OCI-LY1 (cell line): ENCODE data around the gene SSBP4.

Experiments used
- H2AFZ ChIP-seq: fragments of 200-600 bp; sonication (generic), shearing (Covaris generic); 2 replicates; pipeline ENCODE4 v1.6.0; 2014; ENCODE audit warnings: antibody characterized with exemption, mild to moderate bottlenecking, low read length
- H3F3A ChIP-seq: fragments of 200-600 bp; sonication (generic), shearing (Covaris generic); 2 replicates; pipeline ENCODE4 v1.6.0; 2014; ENCODE audit warnings: mild to moderate bottlenecking, antibody characterized with exemption, low read length, moderate library complexity; ENCODE audit not compliant: insufficient read depth
- H3K27ac ChIP-seq: fragments of 200-600 bp; sonication (generic); 2 replicates; pipeline ENCODE4 v1.5.1; 2014; ENCODE audit warnings: low read length, mixed run types, mild to moderate bottlenecking, low read depth; ENCODE audit not compliant: poor library complexity, severe bottlenecking
- H3K27me3 ChIP-seq: fragments of 200-600 bp; sonication (generic); 2 replicates; pipeline ENCODE4 v1.6.0; 2014; ENCODE audit warnings: antibody characterized with exemption, mild to moderate bottlenecking, low read length, moderate library complexity; ENCODE audit not compliant: insufficient read depth
- H3K36me3 ChIP-seq: fragments of 200-600 bp; sonication (generic); 2 replicates; pipeline ENCODE4 v1.6.1; 2014; ENCODE audit warnings: mild to moderate bottlenecking, antibody characterized with exemption, low read length, moderate library complexity, mixed read lengths; ENCODE audit not compliant: insufficient read depth
- H3K4me1 ChIP-seq: fragments of 200-600 bp; sonication (generic); 2 replicates; pipeline ENCODE4 v1.5.1; 2014; ENCODE audit warnings: mild to moderate bottlenecking, low read length, moderate library complexity; ENCODE audit not compliant: insufficient read depth, severe bottlenecking
- H3K4me2 ChIP-seq: fragments of 200-600 bp; sonication (generic), shearing (Covaris generic); 2 replicates; pipeline ENCODE4 v1.6.1; 2014; ENCODE audit warnings: low read length
- H3K4me3 ChIP-seq: fragments of 200-600 bp; sonication (generic); 2 replicates; pipeline ENCODE4 v1.5.1; 2014; ENCODE audit warnings: low read length, low read depth, mild to moderate bottlenecking, mixed read lengths; ENCODE audit not compliant: poor library complexity, severe bottlenecking
- H3K79me2 ChIP-seq: fragments of 200-600 bp; shearing (Covaris generic); 2 replicates; pipeline ENCODE4 v1.6.1; 2016; ENCODE audit warnings: mixed run types, low read length, mixed read lengths; ENCODE audit not compliant: insufficient read depth
- H3K9ac ChIP-seq: fragments of 200-600 bp; sonication (generic), shearing (Covaris generic); 2 replicates; pipeline ENCODE4 v1.6.1; 2014; ENCODE audit warnings: mild to moderate bottlenecking, low read length, mixed read lengths
- H3K9me2 ChIP-seq: fragments of 200-600 bp; sonication (generic), shearing (Covaris generic); 2 replicates; pipeline ENCODE4 v1.6.1; 2014; ENCODE audit warnings: low read depth, mild to moderate bottlenecking, low read length, mixed read lengths
- H3K9me3 ChIP-seq: fragments of 200-600 bp; shearing (Covaris generic); 2 replicates; pipeline ENCODE4 v1.6.1; 2014; ENCODE audit warnings: low read length, mixed read lengths
- H4K20me1 ChIP-seq: fragments of 200-600 bp; sonication (generic), shearing (Covaris generic); 2 replicates; pipeline ENCODE4 v1.6.0; 2016; ENCODE audit warnings: mild to moderate bottlenecking, low read length; ENCODE audit not compliant: insufficient read depth
- CTCF ChIP-seq: fragments of 200-600 bp; sonication (generic), shearing (Covaris generic); IDR thresholded peaks from 2 replicates; pipeline ENCODE4 v1.5.1; 2017; ENCODE audit warnings: mild to moderate bottlenecking, antibody characterized with exemption, low read length, moderate library complexity, mixed read lengths
- EZH2 ChIP-seq: fragments of 200-600 bp; sonication (generic), shearing (Covaris generic); IDR thresholded peaks from 2 replicates; pipeline ENCODE4 v1.8.0; 2017; ENCODE audit warnings: borderline replicate concordance, mixed run types, mild to moderate bottlenecking, antibody characterized with exemption, low read length, moderate library complexity, mixed read lengths

SSBP4 gene

DNA sequence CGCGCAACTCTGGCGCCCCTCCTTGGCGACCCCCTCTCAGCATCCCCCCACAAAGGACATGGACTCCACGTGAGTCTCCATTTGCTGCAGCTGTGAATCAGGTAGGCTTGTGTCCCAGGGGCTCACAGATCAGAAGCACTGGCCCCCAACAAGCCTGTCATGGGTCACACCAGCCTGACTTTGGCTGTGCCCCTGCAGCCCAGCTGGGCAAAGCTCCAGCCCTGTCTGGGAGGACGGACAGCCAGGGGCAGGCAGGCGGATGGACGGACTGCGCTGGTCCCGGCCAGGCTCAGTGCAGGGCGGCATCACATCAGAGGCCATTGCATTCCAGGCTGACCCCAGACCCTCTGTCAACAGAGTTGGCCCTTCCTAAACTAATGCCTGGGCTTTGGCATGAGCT lies 47.2 kb downstream of the SSBP4 start:
- Histone ChIP-seq H3K79me2 (no peaks in the 10 kb centered on the region), H3K27me3 (no peaks in the 10 kb centered on the region), H3K27ac (no peak overlapping the region), H3K9me3 (no peaks in the 10 kb centered on the region), H2AFZ (no peak overlapping the region), H3K36me3 (peaks cover 18% of the 10 kb centered on the region), H3F3A (no peaks in the 10 kb centered on the region), H3K9ac (no peak overlapping the region), H4K20me1 (no peaks in the 10 kb centered on the region), H3K4me1 (no peaks in the 10 kb centered on the region), H3K4me2 (no peak overlapping the region), H3K9me2 (no peaks in the 10 kb centered on the region), H3K4me3 (no peak overlapping the region)
- TF ChIP-seq CTCF (no peak), EZH2 (no peak)

- Histone ChIP-seq H3K4me3 (no peak overlapping the region), H3K79me2 (no peaks in the 10 kb centered on the region), H3F3A (no peaks in the 10 kb centered on the region), H3K27ac (no peak overlapping the region), H3K9ac (no peak overlapping the region), H3K9me3 (no peaks in the 10 kb centered on the region), H2AFZ (no peak overlapping the region), H3K9me2 (no peaks in the 10 kb centered on the region), H3K27me3 (no peaks in the 10 kb centered on the region), H3K36me3 (peaks cover 15% of the 10 kb centered on the region), H3K4me1 (no peaks in the 10 kb centered on the region), H3K4me2 (no peak overlapping the region), H4K20me1 (no peaks in the 10 kb centered on the region)
- TF ChIP-seq CTCF, result no peak
- TF ChIP-seq EZH2, result no peak
These were observed 48.8 kb downstream of the SSBP4 start for GRCh38 chr19:18467978-18468377.

DNA sequence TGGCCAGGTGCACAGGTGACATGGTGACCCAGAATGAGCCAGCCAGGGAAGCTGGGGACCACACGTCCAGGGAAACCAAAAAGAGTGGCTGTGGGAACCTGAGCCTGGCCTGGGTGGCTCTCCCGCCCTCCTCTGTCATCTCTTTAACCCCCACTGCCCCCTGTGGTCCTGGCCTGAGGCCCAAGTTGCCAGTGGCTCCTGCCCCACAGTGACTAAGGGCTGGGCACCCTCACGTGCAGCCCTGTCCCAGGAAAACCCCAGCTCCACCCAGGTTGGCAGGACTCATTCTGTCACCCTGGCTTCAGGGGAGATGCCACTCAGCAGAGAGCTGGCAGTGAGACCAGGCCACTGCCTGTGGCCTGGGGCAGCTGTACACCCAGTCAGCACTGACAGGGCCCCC lies 49.3 kb downstream of the SSBP4 start:
- no peaks in the 10 kb centered on the region for H3K79me2 ChIP-seq
- no peaks in the 10 kb centered on the region for H3K4me1 ChIP-seq
- H3K27me3 ChIP-seq, result no peaks in the 10 kb centered on the region
- H3K4me2 ChIP-seq, result no peak overlapping the region
- no peak overlapping the region for H3K9ac ChIP-seq
- H3K9me3 ChIP-seq, result no peaks in the 10 kb centered on the region
- peaks cover 15% of the 10 kb centered on the region for H3K36me3 ChIP-seq
- H3K4me3 ChIP-seq, result no peak overlapping the region
- no peaks in the 10 kb centered on the region for H3F3A ChIP-seq
- no peak overlapping the region for H2AFZ ChIP-seq
- H4K20me1 ChIP-seq, result no peaks in the 10 kb centered on the region
- H3K9me2 ChIP-seq, result no peaks in the 10 kb centered on the region
- no peak overlapping the region for H3K27ac ChIP-seq
- no peak for TF ChIP-seq CTCF
- TF ChIP-seq EZH2, result no peak
